ENCODE measurements around the gene FBXO22.

DNA sequence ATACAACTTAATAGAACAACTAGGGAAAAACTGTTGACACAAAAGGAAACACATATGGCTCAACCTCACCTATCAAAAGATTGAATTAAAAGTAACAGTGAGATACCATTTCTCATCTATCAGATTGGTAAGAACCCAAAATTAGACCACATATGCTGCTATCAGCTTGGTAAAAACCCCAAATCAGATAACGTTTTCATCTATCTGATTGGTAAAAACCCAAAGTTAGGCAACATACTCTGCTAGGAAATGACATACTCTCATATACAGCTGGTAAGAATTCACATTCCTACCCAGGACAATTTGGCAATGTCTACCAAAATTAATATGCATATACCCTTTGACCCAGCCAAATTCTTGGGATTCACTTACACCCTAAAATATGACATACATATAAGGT lies 82.3 kb downstream of the FBXO22 start:
- TF ChIP-seq JUND (IDR thresholded peaks at IDR 0.05; ENCODE audit: low read depth, low read length) (no peak), NR2C2 (IDR thresholded peaks at IDR 0.05; ENCODE audit: borderline replicate concordance, control insufficient read depth, insufficient read length, low read depth) (no peak), TAF1 (IDR thresholded peaks at IDR 0.05; ENCODE audit: borderline replicate concordance, low read depth, low read length) (no peak), CREB1 (IDR thresholded peaks at IDR 0.05; ENCODE audit: low read depth) (no peak), MYC (IDR thresholded peaks at IDR 0.05; ENCODE audit: insufficient read depth, insufficient read length, insufficient replicate concordance, low read length, severe bottlenecking) (no peak), CTCF (IDR thresholded peaks at IDR 0.05 in 2 of 3, conservative IDR thresholded peaks at IDR 0.05 in 1 of 3; ENCODE audit: control insufficient read depth in 2 of 3, extremely low read depth in 1 of 3, insufficient read depth in 1 of 3, low read depth in 3 of 3, low read length in 3 of 3) (no peak), SIN3A (IDR thresholded peaks at IDR 0.05; ENCODE audit: low read depth, low read length) (no peak), GATAD2B (conservative IDR thresholded peaks at IDR 0.05; ENCODE audit: low read depth) (no peak), POLR2A (IDR thresholded peaks at IDR 0.05; ENCODE audit: low read depth, low read length) (no peak), EP300 (IDR thresholded peaks at IDR 0.05; ENCODE audit: borderline replicate concordance in 1 of 2, control insufficient read depth in 1 of 2, low read depth in 2 of 2, low read length in 2 of 2) (no peak)
- TF ChIP-seq, protein P1, sequence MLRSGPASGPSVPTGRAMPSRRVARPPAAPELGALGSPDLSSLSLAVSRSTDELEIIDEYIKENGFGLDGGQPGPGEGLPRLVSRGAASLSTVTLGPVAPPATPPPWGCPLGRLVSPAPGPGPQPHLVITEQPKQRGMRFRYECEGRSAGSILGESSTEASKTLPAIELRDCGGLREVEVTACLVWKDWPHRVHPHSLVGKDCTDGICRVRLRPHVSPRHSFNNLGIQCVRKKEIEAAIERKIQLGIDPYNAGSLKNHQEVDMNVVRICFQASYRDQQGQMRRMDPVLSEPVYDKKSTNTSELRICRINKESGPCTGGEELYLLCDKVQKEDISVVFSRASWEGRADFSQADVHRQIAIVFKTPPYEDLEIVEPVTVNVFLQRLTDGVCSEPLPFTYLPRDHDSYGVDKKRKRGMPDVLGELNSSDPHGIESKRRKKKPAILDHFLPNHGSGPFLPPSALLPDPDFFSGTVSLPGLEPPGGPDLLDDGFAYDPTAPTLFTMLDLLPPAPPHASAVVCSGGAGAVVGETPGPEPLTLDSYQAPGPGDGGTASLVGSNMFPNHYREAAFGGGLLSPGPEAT (IDR thresholded peaks at IDR 0.05; ENCODE audit: low read depth), result no peak
- TF ChIP-seq, protein P2, sequence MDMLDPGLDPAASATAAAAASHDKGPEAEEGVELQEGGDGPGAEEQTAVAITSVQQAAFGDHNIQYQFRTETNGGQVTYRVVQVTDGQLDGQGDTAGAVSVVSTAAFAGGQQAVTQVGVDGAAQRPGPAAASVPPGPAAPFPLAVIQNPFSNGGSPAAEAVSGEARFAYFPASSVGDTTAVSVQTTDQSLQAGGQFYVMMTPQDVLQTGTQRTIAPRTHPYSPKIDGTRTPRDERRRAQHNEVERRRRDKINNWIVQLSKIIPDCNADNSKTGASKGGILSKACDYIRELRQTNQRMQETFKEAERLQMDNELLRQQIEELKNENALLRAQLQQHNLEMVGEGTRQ (IDR thresholded peaks at IDR 0.05; ENCODE audit: borderline replicate concordance, low read depth, low read length), result no peak
